ENCODE data around the gene UBTF.

GRCh38 chr17:44177640-44178039, 41.8 kb downstream of the UBTF start:
- TF ChIP-seq EZH2 (IDR thresholded peaks at IDR 0.05; ENCODE audit: borderline replicate concordance, low read length), result no peak
- no peak for TF ChIP-seq CTCF (conservative IDR thresholded peaks at IDR 0.05 in 1 of 2, IDR thresholded peaks at IDR 0.05 in 1 of 2; ENCODE audit: extremely low read depth in 1 of 2, insufficient read depth in 1 of 2, low read depth in 1 of 2, low read length in 2 of 2)
